Neural crest cell (in vitro differentiated cells): ENCODE measurements around the gene ADAT3. TPM values are rescaled to one million over a fixed set of nuclear protein-coding genes. Genes with fewer than 3 reads are reported as not detected.
A peak's percentile ranks its signal among the peaks of the same experiment; 100 is the strongest.

Experiments used
- DNase-seq: peaks from one replicate; pipeline ENCODE4 v3.0.0; 2021; ENCODE audit warnings: low read depth, mixed read lengths, low spot score
- H3K27ac Mint-ChIP-seq: one replicate; pipeline ENCODE4 v1.8.0; 2021; ENCODE audit warnings: mild to moderate bottlenecking, mixed read lengths; ENCODE audit not compliant: unreplicated experiment
- H3K27me3 Mint-ChIP-seq: 2 replicates; pipeline ENCODE4 v1.8.0; 2021; ENCODE audit warnings: low read depth, mild to moderate bottlenecking, mixed read lengths
- H3K36me3 Mint-ChIP-seq: 2 replicates; pipeline ENCODE4 v1.8.0; 2021; ENCODE audit warnings: low read depth, mild to moderate bottlenecking, mixed read lengths
- H3K4me1 Mint-ChIP-seq: 2 replicates; pipeline ENCODE4 v1.8.0; 2021; ENCODE audit warnings: mixed read lengths
- H3K4me3 Mint-ChIP-seq: one replicate; pipeline ENCODE4 v1.8.0; 2021; ENCODE audit warnings: mild to moderate bottlenecking, mixed read lengths
- H3K9me3 Mint-ChIP-seq: 2 replicates; pipeline ENCODE4 v1.8.0; 2021; ENCODE audit warnings: mixed read lengths
- total RNA-seq: library from RNA; stranded (reverse); gene quantifications from 2 replicates; pipeline ENCODE4 v1.2.1, GENCODE V29; 2021
- TF ChIP-seq, protein P1 (sequence below): fragments of 200-600 bp; sonication (generic); conservative IDR thresholded peaks from 2 replicates; pipeline ENCODE4 v1.5.0; 2021; ENCODE audit warnings: antibody characterized with exemption, mild to moderate bottlenecking

ADAT3 gene
- total RNA-seq, 1 donor from 2014 or later: 13.7 TPM

DNA sequence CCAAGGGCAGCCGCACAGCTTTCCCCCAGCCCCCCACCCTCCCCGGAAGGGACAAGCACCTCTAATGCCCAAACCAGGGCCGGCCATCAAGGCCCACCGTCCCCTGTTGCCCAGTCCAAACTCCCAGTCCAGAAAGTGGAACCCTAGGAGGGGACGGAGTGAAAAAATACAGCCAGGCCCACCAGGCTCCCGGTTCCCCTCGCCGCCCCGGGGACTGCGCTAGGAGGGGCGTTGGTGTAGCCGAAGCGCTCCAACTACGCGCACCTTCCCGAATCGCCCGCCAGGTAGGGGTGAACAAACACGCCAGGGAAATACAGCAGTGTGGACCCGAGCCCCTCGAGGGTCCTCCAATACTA is 43.2 kb upstream of the ADAT3 start:
- Mint-ChIP-seq H3K27ac (no peak overlapping the region), H3K4me1 (peaks cover 18% of the 10 kb centered on the region), H3K27me3 (peaks cover 25% of the 10 kb centered on the region), H3K36me3 (no peaks in the 10 kb centered on the region), H3K9me3 (no peaks in the 10 kb centered on the region), H3K4me3 (peak overlapping the region; percentile 80)
- TF ChIP-seq, protein P1, sequence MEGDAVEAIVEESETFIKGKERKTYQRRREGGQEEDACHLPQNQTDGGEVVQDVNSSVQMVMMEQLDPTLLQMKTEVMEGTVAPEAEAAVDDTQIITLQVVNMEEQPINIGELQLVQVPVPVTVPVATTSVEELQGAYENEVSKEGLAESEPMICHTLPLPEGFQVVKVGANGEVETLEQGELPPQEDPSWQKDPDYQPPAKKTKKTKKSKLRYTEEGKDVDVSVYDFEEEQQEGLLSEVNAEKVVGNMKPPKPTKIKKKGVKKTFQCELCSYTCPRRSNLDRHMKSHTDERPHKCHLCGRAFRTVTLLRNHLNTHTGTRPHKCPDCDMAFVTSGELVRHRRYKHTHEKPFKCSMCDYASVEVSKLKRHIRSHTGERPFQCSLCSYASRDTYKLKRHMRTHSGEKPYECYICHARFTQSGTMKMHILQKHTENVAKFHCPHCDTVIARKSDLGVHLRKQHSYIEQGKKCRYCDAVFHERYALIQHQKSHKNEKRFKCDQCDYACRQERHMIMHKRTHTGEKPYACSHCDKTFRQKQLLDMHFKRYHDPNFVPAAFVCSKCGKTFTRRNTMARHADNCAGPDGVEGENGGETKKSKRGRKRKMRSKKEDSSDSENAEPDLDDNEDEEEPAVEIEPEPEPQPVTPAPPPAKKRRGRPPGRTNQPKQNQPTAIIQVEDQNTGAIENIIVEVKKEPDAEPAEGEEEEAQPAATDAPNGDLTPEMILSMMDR: no peak
- no peak for DNase-seq

DNA sequence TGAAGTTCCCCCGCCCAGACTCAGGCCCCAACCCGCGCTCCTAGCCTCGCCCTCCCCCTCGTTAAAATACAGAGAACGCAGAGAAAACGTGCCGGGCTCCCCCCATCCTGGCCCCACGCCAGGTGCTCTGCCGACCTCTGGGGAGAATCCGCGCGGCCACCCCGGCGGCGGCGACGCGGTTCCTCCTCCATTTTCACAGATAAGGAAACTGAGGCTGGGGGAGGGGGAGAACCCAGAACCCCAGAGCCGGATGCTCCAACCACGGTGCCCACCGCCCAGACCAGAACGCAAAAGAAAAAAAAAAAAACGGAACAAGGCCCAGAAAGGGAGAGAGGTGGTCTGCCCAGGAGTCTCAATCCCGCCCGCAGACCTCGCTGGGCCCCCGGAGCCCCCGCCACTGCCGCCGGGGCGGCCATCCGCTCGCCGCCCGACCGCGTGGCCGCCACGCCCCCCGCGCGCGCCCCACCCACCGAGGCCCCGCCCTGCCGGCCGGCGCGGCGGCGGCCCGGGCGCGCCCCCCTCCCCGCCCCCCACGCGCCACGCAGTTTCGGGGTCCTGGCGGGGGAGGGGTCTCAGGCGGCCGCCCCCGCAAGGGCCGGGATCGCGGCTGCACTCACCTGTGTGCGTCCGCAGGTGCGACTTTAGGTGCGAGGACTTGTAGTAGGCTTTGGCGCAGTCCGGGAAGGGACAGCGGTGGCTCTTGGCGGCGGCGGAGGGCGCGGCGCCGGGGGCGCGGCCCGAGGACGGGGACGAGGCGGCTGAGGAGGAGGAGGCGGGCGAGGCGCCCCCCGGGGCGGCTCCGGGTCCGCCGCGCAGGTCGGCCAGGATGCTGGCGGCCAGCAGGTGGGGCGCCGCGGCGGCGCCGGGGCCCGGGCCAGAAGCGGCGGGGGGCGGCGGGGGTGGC is 42.5 kb upstream of the ADAT3 start:
- peaks cover 25% of the 10 kb centered on the region for H3K27me3 Mint-ChIP-seq
- H3K9me3 Mint-ChIP-seq: no peaks in the 10 kb centered on the region
- TF ChIP-seq, protein P1: no peak
- no peaks in the 10 kb centered on the region for H3K36me3 Mint-ChIP-seq
- H3K27ac Mint-ChIP-seq: no peak overlapping the region
- DNase-seq: no peak
- peak overlapping the region; percentile 80 for H3K4me3 Mint-ChIP-seq
- peaks cover 18% of the 10 kb centered on the region for H3K4me1 Mint-ChIP-seq

DNA sequence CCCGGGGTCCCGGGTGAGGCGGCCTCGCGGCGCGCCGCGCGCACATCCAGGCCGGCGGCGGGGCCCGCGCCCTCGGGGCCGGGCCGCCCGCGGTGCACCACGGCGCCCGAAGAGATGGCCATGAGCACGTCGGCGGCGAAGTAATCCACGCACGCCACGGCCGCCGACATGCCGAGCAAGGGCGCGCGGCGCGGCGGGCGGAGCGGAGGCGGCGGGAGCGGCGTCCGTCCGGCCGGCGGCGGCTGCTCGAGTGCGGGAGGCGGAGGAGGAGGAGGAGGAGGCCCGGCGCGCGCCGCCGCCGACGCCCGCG is 41.9 kb upstream of the ADAT3 start, which contains the start of gene KLF16:
Gene KLF16 (minus strand): TSS at position 252 of the 310 bp plus-strand sequence. CDS start 82 bp downstream, at position 170.
- no peaks in the 10 kb centered on the region for H3K36me3 Mint-ChIP-seq
- TF ChIP-seq, protein P1: no peak
- peaks cover 22% of the 10 kb centered on the region for H3K4me1 Mint-ChIP-seq
- H3K27ac Mint-ChIP-seq: no peak within 1 kb of the TSS
- peak within 1 kb of the TSS; percentile 81 for H3K4me3 Mint-ChIP-seq
- H3K27me3 Mint-ChIP-seq: peaks cover 25% of the 10 kb centered on the region
- DNase-seq: no peak
- no peaks in the 10 kb centered on the region for H3K9me3 Mint-ChIP-seq

DNA sequence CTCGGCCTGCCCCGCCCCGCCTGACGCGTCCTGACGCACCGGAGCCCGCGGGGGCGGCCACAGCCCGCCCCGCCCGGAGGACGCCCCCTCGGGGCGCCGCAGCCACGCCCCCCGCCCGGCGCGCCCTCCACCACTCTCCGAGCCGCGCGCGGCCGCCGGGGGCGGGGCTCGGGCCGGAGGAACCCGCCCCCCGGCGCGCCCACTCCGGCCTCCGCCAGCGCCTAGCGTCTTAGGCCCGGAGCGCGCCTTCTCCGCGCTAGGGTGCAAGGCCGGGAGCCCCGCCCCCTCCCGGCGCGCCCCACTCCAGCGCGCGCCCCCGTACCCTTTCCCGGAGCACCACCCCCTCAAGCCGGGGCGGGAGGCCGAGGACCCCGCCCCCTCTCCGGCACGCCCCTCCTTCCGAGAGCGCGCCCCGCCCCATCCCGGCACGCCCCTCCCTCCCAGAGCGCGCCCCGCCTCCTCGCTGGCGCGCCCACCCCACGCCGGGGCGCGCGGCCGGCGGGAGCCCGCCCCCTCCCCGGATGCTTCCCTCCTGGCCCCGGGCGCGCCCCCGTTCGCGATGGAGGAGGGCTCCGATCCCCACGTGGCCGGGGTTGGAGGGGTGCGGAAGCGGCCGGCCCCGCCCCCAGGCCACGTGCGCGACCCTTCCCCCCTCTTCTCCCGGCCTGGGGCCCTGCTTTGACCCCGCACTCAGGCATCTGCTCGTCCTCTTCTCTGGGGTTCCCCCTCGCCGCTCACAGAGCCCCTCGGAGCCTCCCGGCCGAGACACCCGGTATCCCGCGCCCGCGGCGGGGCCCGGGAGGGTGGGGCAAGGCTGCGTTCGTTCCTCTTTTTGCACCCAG is 41.3 kb upstream of the ADAT3 start:
- no peak overlapping the region for H3K27ac Mint-ChIP-seq
- H3K27me3 Mint-ChIP-seq: peaks cover 25% of the 10 kb centered on the region
- H3K4me1 Mint-ChIP-seq: peaks cover 22% of the 10 kb centered on the region
- TF ChIP-seq, protein P1: no peak
- H3K9me3 Mint-ChIP-seq: no peaks in the 10 kb centered on the region
- DNase-seq: peak; percentile 86
- peak overlapping the region; percentile 81 for H3K4me3 Mint-ChIP-seq
- H3K36me3 Mint-ChIP-seq: no peaks in the 10 kb centered on the region

DNA sequence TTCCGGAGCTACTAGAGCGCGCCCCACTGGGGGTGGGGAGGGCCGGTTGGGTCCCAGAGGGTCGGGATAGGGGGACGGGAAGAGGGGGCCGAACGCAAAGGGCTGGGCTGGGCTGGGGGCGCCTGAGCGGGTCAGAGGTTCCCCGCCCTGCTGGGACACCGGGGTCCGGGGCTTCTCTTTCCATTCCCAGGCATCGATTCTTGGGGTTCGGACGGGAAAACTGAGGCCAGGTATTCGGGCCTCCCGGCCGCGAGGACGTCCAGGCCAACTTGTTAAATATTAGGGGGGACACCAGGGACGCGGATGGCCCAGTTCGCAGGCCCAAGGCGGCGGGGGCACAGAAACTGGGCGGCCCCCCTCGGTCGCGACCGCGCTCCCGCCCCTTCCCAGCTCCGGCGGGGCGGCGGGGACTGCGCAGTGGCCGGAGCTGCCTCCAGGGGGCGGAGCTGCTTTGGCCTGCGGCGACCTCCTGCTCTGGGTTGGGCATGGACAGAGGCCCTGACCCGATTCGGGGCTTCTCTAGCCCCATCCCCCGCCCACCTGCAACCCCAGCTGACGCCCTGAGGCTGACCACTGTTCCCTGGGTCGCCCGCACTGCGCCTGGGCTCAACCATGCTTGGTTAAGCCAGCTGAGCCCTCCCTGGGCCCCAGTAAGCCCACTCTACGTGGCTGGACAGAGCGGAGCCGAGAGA is 40.6 kb upstream of the ADAT3 start:
- H3K4me1 Mint-ChIP-seq: peaks cover 17% of the 10 kb centered on the region
- TF ChIP-seq, protein P1: peak; percentile 83
- no peak overlapping the region for H3K27ac Mint-ChIP-seq

More for the DNA sequence above, 40.6 kb upstream of the ADAT3 start:
- Mint-ChIP-seq H3K27me3 (peaks cover 21% of the 10 kb centered on the region), H3K9me3 (no peaks in the 10 kb centered on the region), H3K36me3 (no peaks in the 10 kb centered on the region), H3K4me3 (peak overlapping the region; percentile 81)
- DNase-seq: peak; percentile 81
